Measurements from ENCODE around the gene RTKN2.

The RTKN2 gene

GRCh38 chr10:62177111-62177510 is 91.5 kb downstream of the RTKN2 start:
- no peak for DNase-seq (ENCODE audit: low read depth in 2 of 3, low spot score in 1 of 3)

- DNase-seq (ENCODE audit: low read depth in 2 of 3, low spot score in 1 of 3), result no peak
Observed at GRCh38 chr10:62175251-62175650, 93.4 kb downstream of the RTKN2 start.

GRCh38 chr10:62172465-62172864 is 96.2 kb downstream of the RTKN2 start:
- no peak for DNase-seq (ENCODE audit: low read depth in 2 of 3, low spot score in 1 of 3)

GRCh38 chr10:62171791-62172190 is 96.9 kb downstream of the RTKN2 start:
- DNase-seq (ENCODE audit: low read depth in 2 of 3, low spot score in 1 of 3), result no peak

- DNase-seq (ENCODE audit: low read depth in 2 of 3, low spot score in 1 of 3), result no peak
Observed at GRCh38 chr10:62170732-62171131, 97.9 kb downstream of the RTKN2 start.

GRCh38 chr10:62166331-62167131 is 102.1 kb downstream of the RTKN2 start:
- no peak for DNase-seq (ENCODE audit: low read depth in 2 of 3, low spot score in 1 of 3)

- no peak for DNase-seq (ENCODE audit: low read depth in 2 of 3, low spot score in 1 of 3)
Observed at GRCh38 chr10:62165803-62166202, 102.8 kb downstream of the RTKN2 start.

GRCh38 chr10:62163024-62163423 is 105.6 kb downstream of the RTKN2 start:
- DNase-seq (ENCODE audit: low read depth in 2 of 3, low spot score in 1 of 3), result no peak

GRCh38 chr10:62162261-62162981 is 106.2 kb downstream of the RTKN2 start:
- no peak for DNase-seq (ENCODE audit: low read depth in 2 of 3, low spot score in 1 of 3)

- DNase-seq (ENCODE audit: low read depth in 2 of 3, low spot score in 1 of 3), result no peak
Observed at GRCh38 chr10:62159351-62159750, 109.3 kb downstream of the RTKN2 start.

- DNase-seq (ENCODE audit: low read depth in 2 of 3, low spot score in 1 of 3), result no peak
Observed at GRCh38 chr10:62157601-62158000, 111.0 kb downstream of the RTKN2 start.

GRCh38 chr10:62155054-62155680 is 113.5 kb downstream of the RTKN2 start:
- DNase-seq (ENCODE audit: low read depth in 2 of 3, low spot score in 1 of 3), result no peak

- no peak for DNase-seq (ENCODE audit: low read depth in 2 of 3, low spot score in 1 of 3)
Observed at GRCh38 chr10:62154231-62154630, 114.4 kb downstream of the RTKN2 start.

GRCh38 chr10:62153191-62153590 is 115.5 kb downstream of the RTKN2 start:
- DNase-seq (ENCODE audit: low read depth in 2 of 3, low spot score in 1 of 3), result no peak

GRCh38 chr10:62149621-62150020 is 119.0 kb downstream of the RTKN2 start:
- no peak for DNase-seq (ENCODE audit: low read depth in 2 of 3, low spot score in 1 of 3)

- DNase-seq (ENCODE audit: low read depth in 2 of 3, low spot score in 1 of 3), result no peak
Observed at GRCh38 chr10:62148155-62148554, 120.5 kb downstream of the RTKN2 start.

GRCh38 chr10:62147425-62147824 is 121.2 kb downstream of the RTKN2 start:
- no peak for DNase-seq (ENCODE audit: low read depth in 2 of 3, low spot score in 1 of 3)

GRCh38 chr10:62136931-62137330 is 131.7 kb downstream of the RTKN2 start:
- no peak for DNase-seq (ENCODE audit: low read depth in 2 of 3, low spot score in 1 of 3)

- no peak for DNase-seq (ENCODE audit: low read depth in 2 of 3, low spot score in 1 of 3)
Observed at GRCh38 chr10:62133618-62134017, 135.0 kb downstream of the RTKN2 start.

All from stimulated activated CD4-positive, alpha-beta T cell treated with anti-CD3 and anti-CD28 coated beads, Interleukin-12 subunit alpha, Interleukin-12 subunit beta, amount 100 ng/mL, for 48 hours (primary cell).